Measurements from ENCODE around the gene PTPRN2.

PTPRN2 gene

DNA sequence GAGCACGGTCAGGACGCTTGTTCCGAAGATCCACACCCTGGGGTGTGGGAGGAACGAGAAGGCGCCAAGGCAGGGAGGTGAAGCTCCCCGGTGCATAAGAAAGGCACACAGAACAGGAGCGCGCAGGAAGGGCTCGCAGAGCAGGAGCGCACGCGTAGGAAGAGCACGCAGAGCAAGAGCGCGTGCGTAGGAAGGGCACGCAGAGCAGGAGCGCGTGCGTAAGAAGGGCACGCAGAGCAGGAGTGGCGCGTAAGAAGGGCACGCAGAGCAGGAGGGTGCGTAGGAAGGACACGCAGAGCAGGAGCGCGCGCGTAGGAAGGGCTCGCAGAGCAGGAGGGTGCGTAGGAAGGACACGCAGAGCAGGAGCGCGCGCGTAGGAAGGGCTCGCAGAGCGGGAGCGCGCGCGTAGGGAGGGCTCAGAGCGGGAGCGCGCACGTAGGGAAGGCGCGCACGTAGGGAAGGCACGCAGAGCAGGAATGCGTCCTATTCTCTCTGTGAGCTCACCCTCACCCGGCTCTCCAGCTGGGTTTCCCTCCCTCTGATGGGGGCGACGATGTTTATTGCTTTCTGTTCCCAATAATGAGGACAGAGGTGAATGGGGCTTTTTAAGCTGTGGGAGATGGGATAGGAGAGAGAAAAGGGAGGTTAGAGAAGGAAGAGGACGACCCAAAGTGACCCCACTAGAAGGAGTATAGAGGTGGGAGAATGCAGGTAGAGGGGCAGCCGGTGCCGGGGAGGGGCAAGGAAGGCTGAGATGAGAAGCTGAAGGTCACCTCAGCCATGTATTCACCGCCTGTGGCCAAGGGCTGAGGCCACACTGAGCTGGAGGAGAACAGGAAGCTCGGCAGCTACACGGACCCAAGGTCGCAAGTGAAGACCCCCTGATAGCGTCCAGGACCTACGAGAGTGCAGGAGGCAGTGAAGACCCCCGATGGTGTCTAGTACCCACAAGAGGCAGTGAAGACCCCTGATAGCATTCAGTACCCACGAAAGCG is 423.2 kb downstream of the PTPRN2 start:
- Histone ChIP-seq H3K27ac (replicated peaks; ENCODE audit: low read length) (no peak overlapping the region), H3K14ac (ENCODE audit: low read length) (no peak overlapping the region), H2BK120ac (ENCODE audit: low read depth, low read length) (peak overlapping the region; percentile 7), H3K4ac (ENCODE audit: low read length) (no peak overlapping the region), H4K91ac (ENCODE audit: low read depth, low read length, poor library complexity) (no peak overlapping the region), H3K18ac (ENCODE audit: low read length) (peak overlapping the region; percentile 52), H2AK5ac (ENCODE audit: low read depth, low read length) (no peak overlapping the region), H2BK12ac (ENCODE audit: low read length) (no peak overlapping the region), H2AFZ (ENCODE audit: low read length) (no peak overlapping the region), H3K4me3 (ENCODE audit: low read length in 2 of 2) (no peak overlapping the region), H2BK5ac (ENCODE audit: low read length) (no peak overlapping the region), H3K36me3 (replicated peaks in 1 of 2; ENCODE audit: control insufficient read depth in 2 of 2, insufficient read depth in 2 of 2, low read length in 2 of 2) (no peaks in the 10 kb centered on the region), H3K79me1 (ENCODE audit: low read depth, low read length) (no peaks in the 10 kb centered on the region), H2BK15ac (ENCODE audit: low read length) (no peak overlapping the region), H3K4me1 (ENCODE audit: control insufficient read depth in 2 of 2, insufficient read depth in 1 of 2, low read depth in 1 of 2, low read length in 2 of 2) (peaks cover 0 to 5% of the 10 kb centered on the region in 2 donors), H3K23ac (ENCODE audit: low read depth, low read length, poor library complexity) (peak overlapping the region; percentile 40), H3K27me3 (ENCODE audit: control insufficient read depth in 3 of 3, insufficient read depth in 3 of 3, low read depth in 1 of 3, low read length in 3 of 3) (no peaks in the 10 kb centered on the region), H3K9me3 (replicated peaks in 1 of 2; ENCODE audit: control insufficient read depth in 2 of 2, insufficient read depth in 1 of 2, low read depth in 1 of 2, low read length in 2 of 2) (peaks cover 0 to 26% of the 10 kb centered on the region in 2 donors), H3K9ac (ENCODE audit: low read depth, low read length, poor library complexity) (no peak overlapping the region), H3K4me2 (ENCODE audit: insufficient read depth, low read length, poor library complexity, severe bottlenecking) (no peak overlapping the region), H4K8ac (ENCODE audit: low read depth, low read length) (no peak overlapping the region)
- no peak for DNase-seq (ENCODE audit: low spot score)
- WGBS, 2 donors (ENCODE audit: extremely low coverage in 2 of 2, insufficient read length in 2 of 2, insufficient replicate concordance in 1 of 2) = no CpG with 5 or more reads among the region's 67 CpGs

- peaks cover 0 to 5% of the 10 kb centered on the region in 2 donors for H3K4me1 ChIP-seq (ENCODE audit: control insufficient read depth in 2 of 2, insufficient read depth in 1 of 2, low read depth in 1 of 2, low read length in 2 of 2)
- no peak overlapping the region for H2BK15ac ChIP-seq (ENCODE audit: low read length)
- no peak overlapping the region for H3K14ac ChIP-seq (ENCODE audit: low read length)
- H3K27ac ChIP-seq (replicated peaks; ENCODE audit: low read length) = no peak overlapping the region
- no peak overlapping the region for H3K4ac ChIP-seq (ENCODE audit: low read length)
- no peak overlapping the region for H4K8ac ChIP-seq (ENCODE audit: low read depth, low read length)
- H3K9me3 ChIP-seq (replicated peaks in 1 of 2; ENCODE audit: control insufficient read depth in 2 of 2, insufficient read depth in 1 of 2, low read depth in 1 of 2, low read length in 2 of 2) = peaks cover 0 to 19% of the 10 kb centered on the region in 2 donors
- no peak overlapping the region for H2BK5ac ChIP-seq (ENCODE audit: low read length)
- no peak for DNase-seq (ENCODE audit: low spot score)
- H3K18ac ChIP-seq (ENCODE audit: low read length) = no peak overlapping the region
- H3K4me2 ChIP-seq (ENCODE audit: insufficient read depth, low read length, poor library complexity, severe bottlenecking) = no peak overlapping the region
- no peaks in the 10 kb centered on the region for H3K79me1 ChIP-seq (ENCODE audit: low read depth, low read length)
- no peak overlapping the region for H2AFZ ChIP-seq (ENCODE audit: low read length)
- WGBS, 2 donors (ENCODE audit: extremely low coverage in 2 of 2, insufficient read length in 2 of 2, insufficient replicate concordance in 1 of 2) = no CpG with 5 or more reads among the region's 5 CpGs
- no peak overlapping the region for H4K91ac ChIP-seq (ENCODE audit: low read depth, low read length, poor library complexity)
- no peak overlapping the region for H2AK5ac ChIP-seq (ENCODE audit: low read depth, low read length)
- H3K27me3 ChIP-seq (ENCODE audit: control insufficient read depth in 3 of 3, insufficient read depth in 3 of 3, low read depth in 1 of 3, low read length in 3 of 3) = no peaks in the 10 kb centered on the region
- no peak overlapping the region for H3K4me3 ChIP-seq (ENCODE audit: low read length in 2 of 2)
- H2BK12ac ChIP-seq (ENCODE audit: low read length) = no peak overlapping the region
- H3K9ac ChIP-seq (ENCODE audit: low read depth, low read length, poor library complexity) = no peak overlapping the region
- H3K23ac ChIP-seq (ENCODE audit: low read depth, low read length, poor library complexity) = no peak overlapping the region
- H2BK120ac ChIP-seq (ENCODE audit: low read depth, low read length) = no peak overlapping the region
- no peaks in the 10 kb centered on the region for H3K36me3 ChIP-seq (replicated peaks in 1 of 2; ENCODE audit: control insufficient read depth in 2 of 2, insufficient read depth in 2 of 2, low read length in 2 of 2)
These were observed 426.4 kb downstream of the PTPRN2 start for GRCh38 chr7:158161194-158161593.

DNA sequence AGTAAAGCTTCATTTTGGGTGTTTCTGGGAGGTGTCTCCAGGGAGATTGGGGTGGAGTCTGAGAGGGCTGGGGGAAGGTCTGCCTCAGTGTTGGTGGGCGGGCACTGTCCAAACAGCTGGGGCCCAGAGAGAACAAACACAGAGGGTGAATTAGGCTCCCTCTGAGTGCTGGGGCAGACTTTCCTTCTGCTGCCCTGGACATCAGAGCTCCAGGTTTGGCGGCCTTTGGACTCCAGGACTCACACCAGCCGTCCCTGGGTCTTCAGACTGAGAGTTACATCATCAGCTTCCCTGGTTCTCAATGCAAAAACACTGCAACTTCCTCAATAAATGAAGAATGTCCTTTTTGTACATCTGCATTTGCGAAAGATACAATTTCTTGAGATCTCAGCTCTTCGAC is 427.4 kb downstream of the PTPRN2 start:
- Histone ChIP-seq H3K4me1 (ENCODE audit: control insufficient read depth in 2 of 2, insufficient read depth in 1 of 2, low read depth in 1 of 2, low read length in 2 of 2) (peaks cover 0 to 5% of the 10 kb centered on the region in 2 donors), H3K36me3 (replicated peaks in 1 of 2; ENCODE audit: control insufficient read depth in 2 of 2, insufficient read depth in 2 of 2, low read length in 2 of 2) (no peaks in the 10 kb centered on the region), H3K23ac (ENCODE audit: low read depth, low read length, poor library complexity) (no peak overlapping the region), H2BK12ac (ENCODE audit: low read length) (no peak overlapping the region), H3K18ac (ENCODE audit: low read length) (no peak overlapping the region), H3K9me3 (replicated peaks in 1 of 2; ENCODE audit: control insufficient read depth in 2 of 2, insufficient read depth in 1 of 2, low read depth in 1 of 2, low read length in 2 of 2) (peaks cover 0 to 14% of the 10 kb centered on the region in 2 donors), H2BK5ac (ENCODE audit: low read length) (no peak overlapping the region), H3K9ac (ENCODE audit: low read depth, low read length, poor library complexity) (no peak overlapping the region), H3K27me3 (ENCODE audit: control insufficient read depth in 3 of 3, insufficient read depth in 3 of 3, low read depth in 1 of 3, low read length in 3 of 3) (no peaks in the 10 kb centered on the region), H2BK15ac (ENCODE audit: low read length) (no peak overlapping the region), H3K4ac (ENCODE audit: low read length) (no peak overlapping the region), H3K4me3 (ENCODE audit: low read length in 2 of 2) (no peak overlapping the region), H3K14ac (ENCODE audit: low read length) (no peak overlapping the region), H2BK120ac (ENCODE audit: low read depth, low read length) (no peak overlapping the region), H3K79me1 (ENCODE audit: low read depth, low read length) (no peaks in the 10 kb centered on the region), H3K27ac (replicated peaks; ENCODE audit: low read length) (no peak overlapping the region), H2AFZ (ENCODE audit: low read length) (no peak overlapping the region), H4K91ac (ENCODE audit: low read depth, low read length, poor library complexity) (no peak overlapping the region), H2AK5ac (ENCODE audit: low read depth, low read length) (no peak overlapping the region), H4K8ac (ENCODE audit: low read depth, low read length) (no peak overlapping the region), H3K4me2 (ENCODE audit: insufficient read depth, low read length, poor library complexity, severe bottlenecking) (no peak overlapping the region)
- no CpG with 5 or more reads among the region's 5 CpGs for WGBS, 2 donors (ENCODE audit: extremely low coverage in 2 of 2, insufficient read length in 2 of 2, insufficient replicate concordance in 1 of 2)
- DNase-seq (ENCODE audit: low spot score) = no peak

- Histone ChIP-seq H3K36me3 (replicated peaks in 1 of 2; ENCODE audit: control insufficient read depth in 2 of 2, insufficient read depth in 2 of 2, low read length in 2 of 2) (no peaks in the 10 kb centered on the region), H3K4me1 (ENCODE audit: control insufficient read depth in 2 of 2, insufficient read depth in 1 of 2, low read depth in 1 of 2, low read length in 2 of 2) (peaks cover 0 to 5% of the 10 kb centered on the region in 2 donors), H3K14ac (ENCODE audit: low read length) (no peak overlapping the region), H3K79me1 (ENCODE audit: low read depth, low read length) (no peaks in the 10 kb centered on the region), H3K27ac (replicated peaks; ENCODE audit: low read length) (no peak overlapping the region), H3K4ac (ENCODE audit: low read length) (no peak overlapping the region), H2BK15ac (ENCODE audit: low read length) (no peak overlapping the region), H2BK120ac (ENCODE audit: low read depth, low read length) (no peak overlapping the region), H3K9ac (ENCODE audit: low read depth, low read length, poor library complexity) (no peak overlapping the region), H4K91ac (ENCODE audit: low read depth, low read length, poor library complexity) (no peak overlapping the region), H2BK12ac (ENCODE audit: low read length) (no peak overlapping the region), H2BK5ac (ENCODE audit: low read length) (no peak overlapping the region), H2AK5ac (ENCODE audit: low read depth, low read length) (no peak overlapping the region), H3K4me3 (ENCODE audit: low read length in 2 of 2) (no peak overlapping the region), H4K8ac (ENCODE audit: low read depth, low read length) (no peak overlapping the region), H3K27me3 (ENCODE audit: control insufficient read depth in 3 of 3, insufficient read depth in 3 of 3, low read depth in 1 of 3, low read length in 3 of 3) (no peaks in the 10 kb centered on the region), H2AFZ (ENCODE audit: low read length) (no peak overlapping the region), H3K4me2 (ENCODE audit: insufficient read depth, low read length, poor library complexity, severe bottlenecking) (no peak overlapping the region), H3K18ac (ENCODE audit: low read length) (no peak overlapping the region), H3K23ac (ENCODE audit: low read depth, low read length, poor library complexity) (no peak overlapping the region), H3K9me3 (replicated peaks in 1 of 2; ENCODE audit: control insufficient read depth in 2 of 2, insufficient read depth in 1 of 2, low read depth in 1 of 2, low read length in 2 of 2) (peaks cover 0 to 6% of the 10 kb centered on the region in 2 donors)
- WGBS, 2 donors (ENCODE audit: extremely low coverage in 2 of 2, insufficient read length in 2 of 2, insufficient replicate concordance in 1 of 2) = no CpG with 5 or more reads among the region's 16 CpGs
- DNase-seq (ENCODE audit: low spot score) = no peak
These were observed 430.2 kb downstream of the PTPRN2 start for GRCh38 chr7:158157460-158157859.
